ENCODE measurements around the gene ALS2.
"Not testable (repeated sequence)": the region's sequence is repeated elsewhere in the genome, so short reads cannot be mapped to it uniquely, and the experiment has no call there.

ALS2 gene

DNA sequence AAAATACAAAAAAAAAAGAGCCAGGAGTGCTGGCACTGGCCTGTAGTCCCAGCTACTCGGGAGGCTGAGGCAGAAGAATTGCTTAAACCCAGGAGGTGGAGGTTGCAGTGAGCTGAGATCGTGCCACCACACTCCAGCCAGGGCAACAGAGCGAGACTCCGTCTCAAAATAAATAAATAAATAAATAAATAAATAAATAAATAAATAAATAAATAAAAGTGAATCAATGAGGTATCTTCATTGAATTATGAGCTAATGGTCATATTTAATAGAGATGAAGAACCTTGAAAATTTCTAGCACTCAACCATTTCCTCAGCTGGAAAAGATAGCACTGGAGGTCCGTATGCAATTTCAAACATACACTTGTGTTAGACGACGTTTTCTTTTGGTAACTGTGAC, 16.3 kb downstream of the ALS2 start:
- DNase-seq; in situ Hi-C loops (cut with MboI; ENCODE audit: low pct_unique_long_range_greater_than_20kb, low sequenced_read_pairs): not testable (repeated sequence)

DNA sequence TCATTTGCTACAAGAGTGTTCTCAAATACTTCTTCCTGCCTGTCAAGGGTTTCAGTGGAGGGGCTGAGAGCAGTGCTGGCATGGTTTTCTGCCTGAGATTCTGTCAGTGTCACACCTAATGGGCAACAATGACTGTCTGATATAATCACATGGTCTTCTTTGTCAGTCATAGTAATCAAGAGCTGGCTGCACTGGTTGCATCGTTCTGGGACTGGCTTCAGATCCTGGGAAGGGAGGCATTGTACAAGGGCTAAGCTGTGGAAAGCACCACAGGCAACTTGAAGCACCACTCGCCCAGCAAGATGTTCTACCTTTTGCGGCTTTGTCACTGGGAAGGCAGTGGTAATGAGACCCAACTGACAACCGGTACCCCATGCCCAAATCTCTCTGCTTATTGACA, 19.6 kb downstream of the ALS2 start:
- in situ Hi-C loops (cut with MboI; ENCODE audit: low pct_unique_long_range_greater_than_20kb, low sequenced_read_pairs), result no loop called here
- DNase-seq, result no peak

DNA sequence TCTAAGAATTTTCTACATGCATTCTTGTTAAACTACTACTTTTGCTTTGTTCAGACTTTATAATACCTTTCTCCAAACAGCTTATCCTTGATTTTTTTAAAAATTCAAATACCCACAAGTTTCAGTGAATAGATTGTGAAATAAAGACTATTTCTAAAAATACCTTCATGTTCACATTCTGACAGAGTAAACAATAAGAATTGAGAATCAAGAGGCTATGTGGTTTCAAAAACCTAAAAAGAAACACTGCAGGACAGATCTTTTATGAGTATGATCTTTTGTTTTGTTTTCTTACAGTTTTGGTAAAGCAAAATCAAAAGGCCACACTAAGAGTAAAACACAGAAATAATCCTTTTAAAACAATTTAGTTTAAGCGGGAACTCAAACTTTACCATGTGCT, 21.2 kb downstream of the ALS2 start:
- DNase-seq, result no peak
- in situ Hi-C loops (cut with MboI; ENCODE audit: low pct_unique_long_range_greater_than_20kb, low sequenced_read_pairs), result no loop called here

DNA sequence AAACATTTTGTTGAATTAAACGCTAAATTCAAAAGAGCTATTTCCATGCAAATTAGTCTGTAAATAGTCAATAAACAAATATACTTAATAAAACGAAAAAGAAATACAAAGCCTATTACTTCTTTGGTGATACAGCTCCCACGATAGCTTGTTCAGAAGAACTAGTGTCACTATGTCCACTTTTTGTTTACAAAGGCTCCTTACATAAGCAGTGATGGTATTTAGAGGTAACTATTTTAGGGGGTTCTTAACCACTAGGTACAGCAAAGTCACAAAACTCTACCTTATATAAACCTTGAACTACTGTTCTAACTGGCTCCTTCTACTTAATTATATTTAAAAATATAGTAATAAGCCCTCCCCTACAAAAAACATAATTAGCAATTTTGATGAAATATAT, 21.9 kb downstream of the ALS2 start:
- in situ Hi-C loops (cut with MboI; ENCODE audit: low pct_unique_long_range_greater_than_20kb, low sequenced_read_pairs), result no loop called here

DNA sequence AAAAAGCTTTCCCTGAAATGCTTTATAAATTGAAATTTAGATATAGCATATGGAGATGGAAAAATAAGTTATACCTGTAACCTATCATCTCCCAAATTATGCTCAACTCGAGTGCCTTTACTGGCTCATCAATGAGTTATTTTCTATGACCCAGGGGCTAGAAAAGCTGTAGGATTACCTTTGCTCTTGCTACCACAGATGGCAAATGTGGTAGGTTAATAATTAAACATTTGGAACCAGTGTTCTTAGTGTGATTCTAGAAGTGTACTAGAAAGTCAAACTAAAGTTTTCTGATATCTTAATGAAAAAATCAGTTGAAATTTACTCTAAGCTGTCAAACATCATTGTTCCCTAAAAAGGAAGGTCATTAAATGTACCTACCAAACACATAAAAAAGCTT, 22.5 kb downstream of the ALS2 start:
- in situ Hi-C loops (cut with MboI; ENCODE audit: low pct_unique_long_range_greater_than_20kb, low sequenced_read_pairs), result no loop called here

More for the DNA sequence above, 21.9 kb downstream of the ALS2 start:
- DNase-seq, result no peak

DNA sequence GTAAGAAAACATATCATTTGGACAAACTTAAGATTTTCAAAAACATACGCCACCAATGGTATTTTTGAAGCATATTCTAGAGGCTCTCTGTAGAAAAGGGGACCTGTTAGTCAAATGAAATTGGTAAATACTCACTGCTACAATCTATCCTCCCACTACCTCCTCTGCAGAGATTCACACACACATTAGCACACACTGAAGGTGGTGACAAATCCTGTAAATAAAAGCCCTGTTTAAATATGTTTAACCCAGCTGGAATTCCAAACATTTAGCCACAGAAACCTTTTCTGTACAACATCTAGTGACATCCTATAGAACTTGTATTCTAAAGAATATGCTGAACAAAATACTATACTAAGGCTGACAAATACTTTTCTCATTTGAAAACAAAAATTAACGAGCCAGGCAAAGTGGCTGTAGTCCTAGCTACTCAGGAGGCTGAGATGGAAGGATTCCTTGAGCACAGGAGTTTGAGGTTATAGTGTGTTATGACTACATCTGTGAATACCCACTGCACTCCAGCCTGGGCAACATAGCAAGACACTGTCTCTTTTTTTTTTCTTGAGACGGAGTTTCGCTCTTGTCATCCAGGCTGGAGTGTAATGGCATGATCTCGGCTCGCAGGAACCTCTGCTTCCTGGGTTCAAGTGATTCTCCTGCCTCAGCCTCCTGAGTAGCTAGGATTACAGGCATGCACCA, 25.9 kb downstream of the ALS2 start:
- in situ Hi-C loops (cut with MboI; ENCODE audit: low pct_unique_long_range_greater_than_20kb, low sequenced_read_pairs), result no loop called here
- no peak for DNase-seq

More for the DNA sequence above, 22.5 kb downstream of the ALS2 start:
- no peak for DNase-seq

DNA sequence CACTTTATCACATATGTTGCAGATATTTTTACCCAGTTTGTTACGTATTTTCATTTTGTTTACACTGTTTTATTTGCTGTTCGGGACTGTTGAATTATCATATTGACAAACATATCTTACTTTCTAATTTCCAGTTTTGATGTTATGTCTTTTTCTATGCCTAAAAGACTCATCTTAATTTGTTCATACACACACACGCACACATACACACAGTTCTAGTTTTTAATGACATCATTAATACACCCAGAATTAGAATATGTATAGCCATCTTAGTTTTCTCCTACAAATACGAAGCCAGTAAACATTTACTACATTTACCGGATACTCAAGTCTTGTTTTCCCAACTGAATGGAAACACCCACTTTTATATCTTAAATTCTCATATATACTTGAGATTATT, 29.2 kb downstream of the ALS2 start:
- no peak for DNase-seq
- in situ Hi-C loops (cut with MboI; ENCODE audit: low pct_unique_long_range_greater_than_20kb, low sequenced_read_pairs), result no loop called here

DNA sequence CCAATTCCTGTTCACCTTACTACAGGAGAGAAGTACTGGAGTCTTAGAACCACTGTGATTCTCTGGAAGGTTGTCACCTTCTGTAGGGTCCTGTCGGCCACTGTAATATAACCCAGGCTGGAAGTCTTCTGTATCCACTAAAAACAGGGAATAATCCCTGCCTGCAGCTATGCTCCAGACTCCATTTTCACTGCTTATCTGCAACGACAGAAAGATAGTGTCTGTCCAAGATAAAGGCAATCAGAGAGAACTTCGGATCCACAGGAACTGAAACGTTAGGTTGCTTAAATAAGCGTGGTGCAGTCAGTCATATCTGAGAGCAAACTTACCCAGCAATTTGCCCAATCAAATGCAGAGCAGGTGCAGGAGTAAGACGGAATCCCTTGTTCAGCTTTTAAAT, 34.2 kb downstream of the ALS2 start:
- in situ Hi-C loops (cut with MboI; ENCODE audit: low pct_unique_long_range_greater_than_20kb, low sequenced_read_pairs), result no loop called here
- DNase-seq, result no peak

DNA sequence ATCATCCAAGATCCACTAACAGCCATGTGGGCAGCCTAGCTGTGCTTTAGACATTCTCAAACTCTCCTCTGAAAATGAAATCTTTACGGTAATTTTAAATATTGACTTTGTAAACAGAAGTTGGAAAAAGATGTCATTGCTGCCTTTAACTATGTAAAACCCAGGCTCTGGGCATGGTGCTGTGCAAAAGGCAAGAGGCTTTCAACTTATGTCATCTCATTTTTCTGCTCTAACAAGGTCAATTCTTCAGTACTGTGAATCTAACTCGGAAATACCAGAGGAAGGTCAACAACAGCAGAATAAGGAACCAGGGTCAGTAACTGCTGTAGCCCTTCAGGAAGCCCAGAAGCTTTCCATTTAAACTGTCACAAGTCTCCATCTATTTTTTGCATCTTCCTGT, 45.2 kb downstream of the ALS2 start:
- in situ Hi-C loops (cut with MboI; ENCODE audit: low pct_unique_long_range_greater_than_20kb, low sequenced_read_pairs), result no loop called here
- DNase-seq, result peak; percentile 18

DNA sequence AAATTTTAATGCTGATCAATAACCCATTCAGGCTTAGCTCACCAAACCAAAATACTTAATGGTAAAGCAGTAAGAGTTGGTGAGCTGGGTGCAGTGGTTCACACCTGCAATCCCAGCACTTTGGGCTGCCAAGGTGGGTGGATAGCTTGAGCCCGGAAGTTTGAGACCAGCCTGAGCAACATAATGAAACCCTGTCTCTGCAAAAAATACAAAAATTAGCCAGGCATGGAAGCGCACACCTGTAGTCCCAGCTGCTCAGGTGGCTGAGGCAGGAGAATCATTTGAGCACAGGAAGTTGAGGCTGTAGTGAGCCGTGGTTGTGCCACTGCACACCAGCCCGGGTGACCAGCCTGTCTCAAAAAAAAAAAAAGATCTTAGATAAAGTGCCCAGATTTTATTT, 46.6 kb downstream of the ALS2 start:
- DNase-seq, result no peak
- in situ Hi-C loops (cut with MboI; ENCODE audit: low pct_unique_long_range_greater_than_20kb, low sequenced_read_pairs), result no loop called here

DNA sequence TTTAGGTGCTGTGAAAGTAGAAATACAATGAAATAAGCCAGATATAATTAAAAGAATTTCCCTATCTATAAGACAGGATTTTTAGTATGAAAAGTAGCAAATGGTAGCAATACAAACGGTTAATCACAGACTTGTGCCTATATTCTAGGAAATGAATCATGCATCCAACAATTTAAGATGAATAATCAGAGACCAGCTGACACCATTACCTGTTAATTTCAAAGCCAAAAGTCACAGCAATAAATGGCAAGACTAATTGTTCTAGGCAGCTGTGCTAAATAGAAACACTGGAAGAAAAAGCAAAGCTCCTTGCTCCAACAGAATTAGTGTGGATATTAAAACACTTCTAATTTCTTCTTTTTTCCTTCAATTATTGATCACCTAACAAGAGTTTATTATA, 47.2 kb downstream of the ALS2 start:
- in situ Hi-C loops (cut with MboI; ENCODE audit: low pct_unique_long_range_greater_than_20kb, low sequenced_read_pairs), result no loop called here
- no peak for DNase-seq

DNA sequence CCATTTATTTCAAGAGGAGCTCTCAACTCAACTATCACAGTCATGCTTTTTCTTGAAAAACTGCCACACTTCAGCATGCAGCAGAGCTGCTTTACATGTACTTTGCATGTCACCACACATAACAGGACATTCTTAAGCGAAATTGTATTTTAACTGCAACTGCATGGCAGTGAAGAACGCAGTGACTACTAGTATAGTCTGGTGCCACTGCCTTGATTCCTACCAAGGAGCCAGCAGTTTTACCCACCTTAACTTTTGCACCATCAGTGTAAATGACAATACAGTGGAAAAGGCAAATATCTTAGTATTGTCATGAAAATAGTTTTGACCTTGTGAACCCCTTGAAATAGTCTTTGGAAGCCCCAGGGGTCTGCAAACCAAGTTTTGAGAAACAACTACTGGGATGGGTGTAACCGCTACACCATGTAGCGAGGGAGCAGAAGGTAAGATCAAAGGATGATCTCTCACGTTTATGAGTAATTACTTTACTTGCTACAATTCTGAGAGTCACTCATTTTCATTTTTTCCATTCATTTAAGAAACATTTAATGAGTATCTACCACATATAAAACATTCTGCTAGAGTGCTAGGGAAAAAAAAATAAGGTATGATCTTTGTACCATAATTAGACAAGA, 50.0 kb downstream of the ALS2 start:
- in situ Hi-C loops (cut with MboI; ENCODE audit: low pct_unique_long_range_greater_than_20kb, low sequenced_read_pairs), result no loop called here
- DNase-seq, result no peak

DNA sequence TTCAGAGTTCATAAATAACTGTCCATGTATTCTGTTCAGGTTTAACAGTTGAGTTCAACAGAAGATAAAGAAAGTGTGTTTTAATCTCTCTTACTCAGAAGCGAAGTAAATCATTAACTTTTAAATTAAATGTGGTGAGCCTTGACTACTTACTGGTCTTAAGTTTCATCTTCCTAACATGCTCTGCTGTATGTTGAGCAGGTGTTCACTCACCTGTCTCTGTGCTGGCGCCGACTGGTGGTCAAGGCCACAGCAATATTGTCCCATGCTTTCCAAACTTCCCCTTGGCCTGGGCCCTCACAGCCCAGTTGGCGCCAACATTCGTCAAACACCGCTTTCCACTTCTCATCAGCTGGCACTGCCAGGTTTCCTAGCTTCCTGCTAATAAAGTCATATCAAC, 65.3 kb downstream of the ALS2 start:
- in situ Hi-C loops (cut with MboI; ENCODE audit: low pct_unique_long_range_greater_than_20kb, low sequenced_read_pairs), result no loop called here
- DNase-seq, result no peak

DNA sequence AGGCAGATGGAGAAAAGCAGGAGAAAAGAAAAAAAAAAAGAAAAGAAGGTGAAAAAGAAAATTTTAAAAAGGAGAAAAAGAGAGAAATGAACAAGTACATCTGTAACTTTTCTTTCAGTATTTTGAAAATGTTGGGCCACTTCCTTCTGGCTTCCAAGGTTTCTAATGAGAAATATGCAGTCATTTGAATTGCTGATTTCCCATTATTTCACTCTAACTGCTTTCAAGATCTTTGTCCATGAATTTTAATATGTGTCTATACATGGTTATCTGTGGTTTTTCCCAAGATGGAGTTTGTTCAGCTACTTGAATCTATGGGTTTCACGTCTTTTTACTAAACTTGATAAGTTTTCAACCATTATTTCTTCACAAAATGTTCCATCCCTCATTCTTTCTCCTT, 68.0 kb downstream of the ALS2 start:
- in situ Hi-C loops (cut with MboI; ENCODE audit: low pct_unique_long_range_greater_than_20kb, low sequenced_read_pairs), result no loop called here
- no peak for DNase-seq

DNA sequence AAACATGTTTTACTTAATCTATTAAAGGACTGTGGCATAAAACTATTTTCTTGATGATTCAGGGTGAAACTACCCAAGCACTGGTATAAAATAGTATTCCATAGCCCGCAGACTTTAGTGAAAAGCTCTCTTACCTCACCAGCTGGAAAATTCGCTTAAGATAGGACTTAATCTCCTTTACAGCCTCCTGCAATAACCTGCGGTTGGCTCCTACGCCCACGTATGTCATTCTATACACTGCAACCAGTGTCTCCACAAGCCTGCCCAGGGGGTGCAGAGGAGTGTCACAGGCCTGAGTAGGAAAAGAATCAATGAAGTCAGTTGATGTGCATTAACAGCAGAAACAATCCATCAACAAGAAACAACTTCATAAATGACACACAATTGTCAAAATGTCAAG, 71.0 kb downstream of the ALS2 start:
- in situ Hi-C loops (cut with MboI; ENCODE audit: low pct_unique_long_range_greater_than_20kb, low sequenced_read_pairs), result no loop called here
- DNase-seq, result no peak

DNA sequence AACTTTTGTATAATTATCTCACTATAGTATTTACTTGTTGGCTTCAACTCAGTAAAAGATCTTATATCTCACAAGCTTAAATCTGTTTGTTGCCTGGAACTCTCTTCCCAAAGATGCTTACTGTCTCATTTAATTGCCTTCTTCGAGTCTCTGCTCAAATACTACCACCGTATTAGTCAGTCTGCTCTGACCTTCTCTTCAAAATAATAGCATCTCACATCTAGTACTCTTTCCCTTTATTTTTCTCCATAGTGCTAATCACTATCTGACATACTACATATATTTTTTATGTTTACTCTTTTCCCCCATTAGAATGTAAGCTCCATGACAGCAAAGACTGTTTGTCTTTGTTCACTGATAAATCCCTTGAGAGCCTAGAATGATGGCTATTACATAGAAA, 71.7 kb downstream of the ALS2 start:
- in situ Hi-C loops (cut with MboI; ENCODE audit: low pct_unique_long_range_greater_than_20kb, low sequenced_read_pairs), result no loop called here
- no peak for DNase-seq

DNA sequence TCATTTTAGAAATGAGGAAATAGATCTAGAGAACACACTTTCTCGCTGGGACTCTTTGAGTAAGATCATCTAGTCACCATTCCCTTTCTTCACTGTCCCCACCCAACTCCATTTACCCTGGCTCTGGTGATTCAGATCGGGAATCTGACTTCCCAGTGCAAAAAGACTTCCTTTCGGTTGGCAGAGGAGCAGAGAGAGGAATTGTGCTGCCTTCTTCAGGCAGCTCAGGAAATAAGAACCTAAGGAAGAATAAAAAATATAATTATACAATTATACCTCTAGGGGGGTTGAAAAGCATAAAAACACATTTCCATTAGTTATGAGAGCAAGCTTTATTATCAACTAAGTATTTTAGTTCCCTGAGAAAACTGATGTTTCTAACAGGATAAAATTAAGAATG, 73.0 kb downstream of the ALS2 start:
- in situ Hi-C loops (cut with MboI; ENCODE audit: low pct_unique_long_range_greater_than_20kb, low sequenced_read_pairs), result no loop called here
- DNase-seq, result no peak

DNA sequence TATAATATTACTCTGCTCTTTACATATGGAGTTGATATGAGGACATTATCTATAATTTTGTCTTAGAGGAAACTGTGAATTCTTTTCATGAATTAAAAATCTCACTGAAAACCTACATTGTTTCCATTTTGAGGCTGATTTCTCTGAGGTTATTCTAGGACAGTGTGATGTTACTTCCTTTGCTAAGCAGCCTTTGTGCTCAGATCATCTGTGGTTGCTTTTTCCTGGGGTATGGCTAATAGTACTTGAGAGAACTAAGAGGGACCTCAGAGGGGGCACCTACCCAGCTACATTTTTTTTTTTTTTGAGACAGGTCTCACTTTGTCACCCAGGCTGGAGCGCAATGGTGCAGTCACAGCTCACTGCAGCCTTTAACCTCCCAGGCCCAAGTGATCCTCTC, 73.6 kb downstream of the ALS2 start:
- in situ Hi-C loops (cut with MboI; ENCODE audit: low pct_unique_long_range_greater_than_20kb, low sequenced_read_pairs), result no loop called here

DNA sequence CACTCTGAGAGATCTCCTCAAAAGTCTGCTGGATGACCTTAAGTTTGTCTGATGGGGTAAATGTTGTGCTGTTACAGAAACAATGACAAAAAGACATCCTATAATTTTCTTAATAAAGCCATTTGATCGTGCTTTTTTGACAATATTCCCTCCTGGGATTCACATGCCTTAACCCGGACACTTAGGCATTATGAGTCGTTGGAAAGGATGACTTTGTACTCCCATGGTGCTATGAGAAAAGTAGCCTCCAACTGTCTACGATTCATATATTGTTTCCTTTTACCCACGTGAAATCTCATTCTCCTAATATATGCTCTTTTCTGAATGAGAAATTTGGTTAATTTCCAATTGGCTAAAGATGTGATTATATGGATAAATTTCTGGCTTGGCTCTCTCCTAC, 76.2 kb downstream of the ALS2 start:
- in situ Hi-C loops (cut with MboI; ENCODE audit: low pct_unique_long_range_greater_than_20kb, low sequenced_read_pairs), result no loop called here
- no peak for DNase-seq

More for the DNA sequence above, 73.6 kb downstream of the ALS2 start:
- DNase-seq, result no peak

DNA sequence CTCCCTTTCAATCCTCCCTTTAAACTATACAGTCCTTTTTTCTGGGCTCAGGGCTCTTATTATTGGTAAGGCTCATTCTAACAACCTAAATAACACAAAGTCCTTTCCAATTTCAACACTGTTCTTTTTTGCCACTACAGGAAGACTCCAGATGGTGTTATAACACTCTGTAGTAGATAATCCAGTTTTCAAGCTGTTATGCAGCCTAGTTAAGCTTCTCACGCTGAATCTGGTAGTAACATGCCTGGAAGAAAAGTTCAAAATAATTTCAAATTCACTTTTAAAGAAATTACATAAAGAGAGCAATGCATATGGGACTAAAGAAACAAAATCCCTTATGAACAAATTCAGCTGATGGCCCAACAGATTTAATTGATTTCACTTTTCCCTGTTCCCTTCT, 79.1 kb downstream of the ALS2 start:
- DNase-seq, result no peak
- in situ Hi-C loops (cut with MboI; ENCODE audit: low pct_unique_long_range_greater_than_20kb, low sequenced_read_pairs), result no loop called here

DNA sequence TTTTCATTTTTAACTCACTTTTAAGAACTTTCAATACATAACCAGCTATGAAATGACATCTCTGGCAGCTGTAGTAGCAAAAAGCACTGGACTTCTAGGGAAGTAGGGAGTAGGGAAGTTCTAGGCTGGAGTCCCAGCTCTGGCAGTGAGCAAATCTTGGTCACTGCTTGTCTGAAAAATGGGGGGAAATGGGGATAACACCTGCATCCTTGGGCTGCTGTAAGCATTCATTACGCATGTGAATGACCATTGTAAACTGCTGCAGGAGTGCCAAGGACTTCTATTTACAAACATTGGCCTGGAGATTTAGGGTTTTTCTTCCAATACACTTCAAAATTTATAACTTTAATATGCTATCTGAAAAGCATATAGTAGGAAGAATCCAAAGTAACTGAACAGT, 81.3 kb downstream of the ALS2 start:
- DNase-seq, result no peak
- in situ Hi-C loops (cut with MboI; ENCODE audit: low pct_unique_long_range_greater_than_20kb, low sequenced_read_pairs), result no loop called here

All from KBM-7 (cell line).